ENCODE data around the gene KCNQ4.

Gene KCNQ4

DNA sequence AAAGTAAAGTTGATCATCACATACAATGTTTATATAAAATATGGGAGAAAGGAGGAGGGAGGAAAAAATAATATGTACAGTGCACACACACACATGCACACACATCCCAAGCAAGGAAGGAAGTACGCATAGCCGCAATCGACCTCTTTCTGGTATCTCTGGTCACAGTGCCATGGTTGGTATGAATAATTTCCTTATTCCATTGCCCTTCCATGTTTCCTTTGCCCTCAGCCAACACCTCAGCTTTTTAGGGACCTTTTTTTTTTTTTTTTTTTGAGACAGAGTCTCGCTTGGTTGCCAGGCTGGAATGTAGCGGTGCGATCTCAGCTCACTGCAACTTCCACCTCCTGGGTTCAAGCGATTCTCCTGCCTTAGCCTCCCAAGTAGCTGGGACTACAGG is 58.0 kb downstream of the KCNQ4 start:
- Histone ChIP-seq H3K27ac (replicated peaks) (no peak overlapping the region), H3K4me3 (replicated peaks; ENCODE audit: insufficient read depth, low read length) (no peak overlapping the region), H3K27me3 (ENCODE audit: insufficient read depth, poor library complexity, severe bottlenecking) (no peaks in the 10 kb centered on the region)
- TF ChIP-seq, protein P1, sequence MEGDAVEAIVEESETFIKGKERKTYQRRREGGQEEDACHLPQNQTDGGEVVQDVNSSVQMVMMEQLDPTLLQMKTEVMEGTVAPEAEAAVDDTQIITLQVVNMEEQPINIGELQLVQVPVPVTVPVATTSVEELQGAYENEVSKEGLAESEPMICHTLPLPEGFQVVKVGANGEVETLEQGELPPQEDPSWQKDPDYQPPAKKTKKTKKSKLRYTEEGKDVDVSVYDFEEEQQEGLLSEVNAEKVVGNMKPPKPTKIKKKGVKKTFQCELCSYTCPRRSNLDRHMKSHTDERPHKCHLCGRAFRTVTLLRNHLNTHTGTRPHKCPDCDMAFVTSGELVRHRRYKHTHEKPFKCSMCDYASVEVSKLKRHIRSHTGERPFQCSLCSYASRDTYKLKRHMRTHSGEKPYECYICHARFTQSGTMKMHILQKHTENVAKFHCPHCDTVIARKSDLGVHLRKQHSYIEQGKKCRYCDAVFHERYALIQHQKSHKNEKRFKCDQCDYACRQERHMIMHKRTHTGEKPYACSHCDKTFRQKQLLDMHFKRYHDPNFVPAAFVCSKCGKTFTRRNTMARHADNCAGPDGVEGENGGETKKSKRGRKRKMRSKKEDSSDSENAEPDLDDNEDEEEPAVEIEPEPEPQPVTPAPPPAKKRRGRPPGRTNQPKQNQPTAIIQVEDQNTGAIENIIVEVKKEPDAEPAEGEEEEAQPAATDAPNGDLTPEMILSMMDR (IDR thresholded peaks at IDR 0.05; ENCODE audit: insufficient read depth, low read length) = no peak
- TF ChIP-seq, protein P2, sequence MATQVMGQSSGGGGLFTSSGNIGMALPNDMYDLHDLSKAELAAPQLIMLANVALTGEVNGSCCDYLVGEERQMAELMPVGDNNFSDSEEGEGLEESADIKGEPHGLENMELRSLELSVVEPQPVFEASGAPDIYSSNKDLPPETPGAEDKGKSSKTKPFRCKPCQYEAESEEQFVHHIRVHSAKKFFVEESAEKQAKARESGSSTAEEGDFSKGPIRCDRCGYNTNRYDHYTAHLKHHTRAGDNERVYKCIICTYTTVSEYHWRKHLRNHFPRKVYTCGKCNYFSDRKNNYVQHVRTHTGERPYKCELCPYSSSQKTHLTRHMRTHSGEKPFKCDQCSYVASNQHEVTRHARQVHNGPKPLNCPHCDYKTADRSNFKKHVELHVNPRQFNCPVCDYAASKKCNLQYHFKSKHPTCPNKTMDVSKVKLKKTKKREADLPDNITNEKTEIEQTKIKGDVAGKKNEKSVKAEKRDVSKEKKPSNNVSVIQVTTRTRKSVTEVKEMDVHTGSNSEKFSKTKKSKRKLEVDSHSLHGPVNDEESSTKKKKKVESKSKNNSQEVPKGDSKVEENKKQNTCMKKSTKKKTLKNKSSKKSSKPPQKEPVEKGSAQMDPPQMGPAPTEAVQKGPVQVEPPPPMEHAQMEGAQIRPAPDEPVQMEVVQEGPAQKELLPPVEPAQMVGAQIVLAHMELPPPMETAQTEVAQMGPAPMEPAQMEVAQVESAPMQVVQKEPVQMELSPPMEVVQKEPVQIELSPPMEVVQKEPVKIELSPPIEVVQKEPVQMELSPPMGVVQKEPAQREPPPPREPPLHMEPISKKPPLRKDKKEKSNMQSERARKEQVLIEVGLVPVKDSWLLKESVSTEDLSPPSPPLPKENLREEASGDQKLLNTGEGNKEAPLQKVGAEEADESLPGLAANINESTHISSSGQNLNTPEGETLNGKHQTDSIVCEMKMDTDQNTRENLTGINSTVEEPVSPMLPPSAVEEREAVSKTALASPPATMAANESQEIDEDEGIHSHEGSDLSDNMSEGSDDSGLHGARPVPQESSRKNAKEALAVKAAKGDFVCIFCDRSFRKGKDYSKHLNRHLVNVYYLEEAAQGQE (IDR thresholded peaks at IDR 0.05; ENCODE audit: insufficient replicate concordance, low read depth) = no peak
- TF ChIP-seq POLR2AphosphoS5 (IDR thresholded peaks at IDR 0.05; ENCODE audit: low read depth) (no peak), SPI1 (IDR thresholded peaks at IDR 0.05; ENCODE audit: borderline replicate concordance, low read depth) (no peak), GABPA (IDR thresholded peaks at IDR 0.05; ENCODE audit: low read depth) (no peak)
- DNase-seq (ENCODE audit: low read depth in 1 of 2, low spot score in 1 of 2) = no peak

DNA sequence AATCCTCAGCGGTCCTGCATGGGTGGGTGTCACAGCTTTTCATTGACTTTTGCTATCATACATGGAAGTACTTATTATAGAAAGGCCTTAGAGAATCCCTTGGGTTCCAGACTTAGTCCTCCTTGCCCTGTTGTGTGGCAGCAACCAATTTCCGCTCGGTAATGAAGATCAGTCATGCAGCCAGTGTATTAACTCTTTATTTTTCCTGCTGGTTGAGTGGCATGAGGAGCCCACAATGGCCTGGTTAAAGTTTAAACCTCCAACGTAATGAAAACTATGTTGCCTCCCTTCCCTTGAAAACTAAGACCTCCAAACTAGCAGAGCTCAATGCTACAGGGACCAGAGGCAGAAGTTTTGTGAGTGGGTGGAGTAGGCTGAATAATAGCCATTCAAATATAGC is 58.6 kb downstream of the KCNQ4 start:
- Histone ChIP-seq H3K27me3 (ENCODE audit: insufficient read depth, poor library complexity, severe bottlenecking) (no peaks in the 10 kb centered on the region), H3K27ac (replicated peaks) (no peak overlapping the region), H3K4me3 (replicated peaks; ENCODE audit: insufficient read depth, low read length) (no peak overlapping the region)
- TF ChIP-seq SPI1 (IDR thresholded peaks at IDR 0.05; ENCODE audit: borderline replicate concordance, low read depth) (no peak), GABPA (IDR thresholded peaks at IDR 0.05; ENCODE audit: low read depth) (no peak)
- no peak for DNase-seq (ENCODE audit: low read depth in 1 of 2, low spot score in 1 of 2)

DNA sequence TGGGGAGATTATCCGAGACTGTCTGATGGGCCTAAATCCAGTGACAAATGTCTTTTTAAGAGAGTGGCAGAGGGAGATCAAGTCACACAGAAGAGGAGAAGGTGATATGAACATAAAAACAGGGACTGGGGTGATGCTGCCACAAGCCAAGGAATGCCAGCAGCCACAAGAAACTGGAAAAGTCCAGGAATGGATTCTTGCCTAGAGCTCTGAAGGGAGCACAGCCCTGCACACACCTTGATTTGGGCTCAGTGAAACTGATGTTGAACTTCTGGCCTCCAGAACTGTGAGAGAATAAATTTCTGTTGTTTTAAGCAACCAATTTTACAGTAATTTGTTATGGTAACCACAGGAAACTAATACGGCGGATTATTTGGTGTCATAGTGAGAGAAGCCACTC is 59.1 kb downstream of the KCNQ4 start:
- Histone ChIP-seq H3K4me3 (replicated peaks; ENCODE audit: insufficient read depth, low read length) (no peak overlapping the region), H3K27me3 (ENCODE audit: insufficient read depth, poor library complexity, severe bottlenecking) (no peaks in the 10 kb centered on the region), H3K27ac (replicated peaks) (no peak overlapping the region)
- DNase-seq (ENCODE audit: low read depth in 1 of 2, low spot score in 1 of 2) = no peak
- TF ChIP-seq POLR2AphosphoS5 (IDR thresholded peaks at IDR 0.05; ENCODE audit: low read depth) (no peak), GABPA (IDR thresholded peaks at IDR 0.05; ENCODE audit: low read depth) (no peak), SPI1 (IDR thresholded peaks at IDR 0.05; ENCODE audit: borderline replicate concordance, low read depth) (no peak)
- TF ChIP-seq, protein P2 (IDR thresholded peaks at IDR 0.05; ENCODE audit: insufficient replicate concordance, low read depth) = no peak
- TF ChIP-seq, protein P1 (IDR thresholded peaks at IDR 0.05; ENCODE audit: insufficient read depth, low read length) = no peak

DNA sequence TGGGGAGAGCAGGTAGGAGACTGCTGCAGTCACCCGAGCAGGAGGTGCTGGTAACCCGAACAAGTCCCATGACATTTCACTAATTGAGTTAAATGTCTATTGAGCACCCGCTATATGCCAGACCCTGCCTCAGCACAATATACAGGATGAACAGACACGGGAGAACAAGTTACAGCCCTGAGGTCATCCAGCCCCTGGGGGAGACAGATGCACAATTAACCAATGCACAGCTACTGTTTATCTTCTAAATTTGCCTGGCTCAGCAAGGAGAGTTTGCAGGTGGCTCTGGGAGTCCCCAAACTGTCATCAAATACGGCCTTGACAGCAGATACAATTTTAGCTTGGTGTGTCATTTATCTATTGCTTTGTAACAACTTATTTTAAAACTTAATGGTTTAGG is 60.5 kb downstream of the KCNQ4 start:
- TF ChIP-seq GABPA (IDR thresholded peaks at IDR 0.05; ENCODE audit: low read depth) = no peak
- TF ChIP-seq, protein P1 (IDR thresholded peaks at IDR 0.05; ENCODE audit: insufficient read depth, low read length) = no peak
- no peak for TF ChIP-seq POLR2AphosphoS5 (IDR thresholded peaks at IDR 0.05; ENCODE audit: low read depth)
- TF ChIP-seq SPI1 (IDR thresholded peaks at IDR 0.05; ENCODE audit: borderline replicate concordance, low read depth) = no peak
- TF ChIP-seq, protein P2 (IDR thresholded peaks at IDR 0.05; ENCODE audit: insufficient replicate concordance, low read depth) = no peak
- no peak for DNase-seq (ENCODE audit: low read depth in 1 of 2, low spot score in 1 of 2)
- no peak overlapping the region for H3K27ac ChIP-seq (replicated peaks)
- no peaks in the 10 kb centered on the region for H3K27me3 ChIP-seq (ENCODE audit: insufficient read depth, poor library complexity, severe bottlenecking)
- H3K4me3 ChIP-seq (replicated peaks; ENCODE audit: insufficient read depth, low read length) = no peak overlapping the region
